IPS DF 6.9 (cell line): ENCODE measurements around the gene PIGC.

Experiments
- DNase-seq: peaks from one replicate; pipeline ENCODE4 v3.0.0-alpha.2; 2013; ENCODE audit warnings: low read depth, low spot score
- H3K27ac ChIP-seq: one replicate; pipeline ENCODE4 v1.5.1; 2013; ENCODE audit warnings: low read length, control low read depth
- H3K27me3 ChIP-seq: 2 replicates; pipeline ENCODE4 v1.6.1; 2013; ENCODE audit warnings: mild to moderate bottlenecking, low read length; ENCODE audit not compliant: control insufficient read depth, insufficient read depth
- H3K36me3 ChIP-seq: 2 replicates; pipeline ENCODE4 v1.6.1; 2013; ENCODE audit warnings: low read length; ENCODE audit not compliant: control insufficient read depth, insufficient read depth
- H3K4me1 ChIP-seq: 2 replicates; pipeline ENCODE4 v1.6.1; 2013; ENCODE audit warnings: low read length; ENCODE audit not compliant: control insufficient read depth, insufficient read depth
- H3K4me3 ChIP-seq: 2 replicates; pipeline ENCODE4 v1.5.1; 2013; ENCODE audit warnings: mild to moderate bottlenecking, low read length
- H3K9me3 ChIP-seq: 2 replicates; pipeline ENCODE4 v1.6.1; 2013; ENCODE audit warnings: low read length, inconsistent platforms; ENCODE audit not compliant: control insufficient read depth, insufficient read depth
- WGBS: extraction: QIAGEN DNeasy Blood & Tissue Kit; methylation state at CpG from one replicate; pipeline ENCODE4 v1.1.7; 2013; ENCODE audit warnings: mixed read lengths, missing lambda C conversion rate; ENCODE audit not compliant: insufficient read length, insufficient coverage; 5-methylcytosine and 5-hydroxymethylcytosine counted together

Gene PIGC

DNA sequence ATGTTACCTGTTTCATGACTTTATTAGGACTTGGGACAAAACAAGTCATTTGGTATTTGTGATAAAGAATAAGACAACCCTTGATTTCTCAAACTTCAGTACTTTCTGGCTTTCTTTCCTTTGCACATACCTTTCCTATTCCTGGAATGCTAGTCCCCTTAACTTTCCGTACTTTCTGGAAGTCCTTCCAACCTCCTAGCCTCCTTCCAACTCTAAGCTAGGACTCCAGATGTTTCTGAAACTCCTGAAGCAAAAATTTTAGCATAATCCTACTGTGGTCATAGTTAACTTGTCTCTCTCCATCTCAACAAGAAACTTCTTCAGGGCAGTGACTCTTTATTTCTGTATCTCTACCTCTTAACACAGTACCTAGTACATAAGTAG lies 43.2 kb downstream of the PIGC start:
- no peak for DNase-seq
- H3K27ac ChIP-seq = no peak overlapping the region
- H3K27me3 ChIP-seq = no peaks in the 10 kb centered on the region

DNA sequence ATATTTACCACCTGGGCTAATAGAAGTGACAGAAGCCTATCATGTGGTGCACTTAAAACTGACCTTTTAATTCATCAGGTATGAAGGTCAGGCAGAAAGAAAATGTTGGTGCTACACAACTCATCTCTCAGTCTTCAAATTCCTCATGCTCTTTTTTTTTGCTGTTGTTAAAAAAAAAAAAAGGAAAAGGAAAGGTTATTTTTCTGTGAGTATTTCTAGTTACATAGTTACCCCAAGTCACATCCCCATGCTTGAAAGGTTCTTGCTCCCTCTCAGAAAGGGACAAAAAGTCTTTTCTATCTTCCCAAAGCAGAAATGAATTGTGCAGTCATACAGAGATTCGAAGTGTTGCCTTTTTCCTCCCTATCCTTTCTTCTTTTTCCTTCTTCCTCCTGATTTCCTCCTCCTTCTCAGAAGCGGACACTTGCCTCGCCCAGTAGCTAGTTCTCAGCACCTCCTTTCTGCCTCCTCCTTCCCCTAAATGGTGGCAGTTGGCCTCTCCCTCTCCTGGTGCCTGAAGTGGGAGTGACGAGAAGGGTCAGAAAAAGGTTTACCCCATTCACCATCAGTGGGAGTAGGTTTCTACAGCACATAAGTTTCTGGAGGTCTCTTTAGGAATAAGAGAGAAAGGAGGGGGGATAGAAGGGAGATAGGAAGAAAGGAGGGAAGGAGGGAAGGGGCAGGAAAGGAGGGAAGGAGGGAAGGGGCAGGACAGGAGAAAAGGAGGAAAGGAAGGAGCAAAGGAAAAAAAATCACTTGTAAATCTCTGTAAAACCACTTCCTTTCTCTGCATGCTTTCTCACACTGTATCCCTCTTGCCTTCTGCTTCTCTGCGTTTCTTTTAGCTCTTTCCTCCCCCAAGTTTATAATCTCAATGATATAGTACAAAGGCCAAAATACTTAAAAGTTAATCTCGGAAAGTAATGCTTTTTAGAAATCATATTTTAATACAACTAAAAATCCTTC lies 43.8 kb downstream of the PIGC start:
- no CpG with 5 or more reads among the region's 6 CpGs for WGBS
- Histone ChIP-seq H3K4me3 (no peak overlapping the region), H3K4me1 (no peaks in the 10 kb centered on the region), H3K36me3 (no peaks in the 10 kb centered on the region), H3K27ac (no peak overlapping the region), H3K9me3 (no peaks in the 10 kb centered on the region), H3K27me3 (no peaks in the 10 kb centered on the region)
- DNase-seq = no peak

More for the DNA sequence above, 43.2 kb downstream of the PIGC start:
- no peaks in the 10 kb centered on the region for H3K4me1 ChIP-seq
- H3K4me3 ChIP-seq = no peak overlapping the region
- no peaks in the 10 kb centered on the region for H3K36me3 ChIP-seq
- no peaks in the 10 kb centered on the region for H3K9me3 ChIP-seq
- no CpG with 5 or more reads among the region's 1 CpG for WGBS

DNA sequence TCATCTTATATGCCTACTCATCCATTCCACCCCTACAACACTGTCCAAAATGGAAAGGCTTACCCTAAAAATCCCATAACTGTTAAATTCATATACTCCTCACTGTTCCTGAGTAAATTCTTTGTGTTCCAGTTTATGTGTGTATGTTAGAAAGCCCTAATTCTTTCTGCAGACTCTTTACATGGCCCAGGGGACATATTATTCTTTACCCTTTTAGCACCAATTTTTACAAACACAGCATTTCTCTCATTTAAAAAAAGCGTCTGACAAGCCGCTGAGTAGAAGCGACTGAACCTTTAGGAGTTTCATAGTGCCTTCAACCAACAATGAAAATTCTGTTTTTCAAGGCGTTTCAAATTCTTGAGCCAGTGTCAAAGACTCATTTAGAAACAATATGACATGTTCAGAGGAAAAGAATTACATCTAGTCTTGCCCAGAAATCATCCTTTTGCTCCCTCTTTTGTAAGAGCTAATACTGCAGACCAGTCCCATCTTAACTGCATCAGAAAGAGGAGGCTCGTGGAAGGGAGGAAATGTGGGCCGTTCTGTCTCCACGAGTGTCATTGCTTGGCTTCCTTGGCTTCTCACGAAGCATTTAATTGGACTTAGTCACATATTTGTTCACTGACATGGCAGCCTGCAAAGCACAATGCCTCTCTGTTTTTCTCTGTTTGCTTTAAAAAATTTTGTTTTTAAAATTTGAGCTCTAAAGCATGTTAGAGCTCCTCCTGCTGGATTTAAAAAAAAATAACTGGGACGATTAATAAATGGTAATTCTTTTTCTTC lies 44.7 kb downstream of the PIGC start:
- WGBS = no CpG with 5 or more reads among the region's 9 CpGs
- Histone ChIP-seq H3K4me1 (no peaks in the 10 kb centered on the region), H3K27ac (no peak overlapping the region), H3K36me3 (no peaks in the 10 kb centered on the region), H3K27me3 (no peaks in the 10 kb centered on the region), H3K4me3 (no peak overlapping the region), H3K9me3 (no peaks in the 10 kb centered on the region)
- DNase-seq = no peak

DNA sequence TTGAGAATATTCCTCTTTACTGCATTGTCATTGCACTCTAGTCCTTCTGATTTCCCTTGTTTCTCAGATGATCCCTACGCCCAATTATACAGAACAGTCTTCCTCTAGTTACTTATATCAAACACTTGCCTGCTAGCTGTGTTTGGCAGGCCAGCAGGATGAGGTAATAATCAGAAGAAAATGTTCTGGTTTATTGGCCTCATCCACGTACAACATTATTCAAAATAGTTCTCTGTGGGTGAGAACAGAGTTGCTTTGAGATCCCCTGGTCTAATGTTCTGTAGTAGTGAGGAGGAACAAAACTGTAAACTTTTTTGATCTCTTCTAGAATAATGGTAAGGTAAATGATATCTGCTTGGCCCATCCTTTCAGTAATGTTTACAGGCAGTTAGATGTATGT lies 45.7 kb downstream of the PIGC start:
- no peaks in the 10 kb centered on the region for H3K36me3 ChIP-seq
- no CpG with 5 or more reads among the region's 2 CpGs for WGBS
- no peaks in the 10 kb centered on the region for H3K27me3 ChIP-seq
- no peak for DNase-seq
- no peak overlapping the region for H3K27ac ChIP-seq
- no peaks in the 10 kb centered on the region for H3K4me1 ChIP-seq
- no peak overlapping the region for H3K4me3 ChIP-seq
- no peaks in the 10 kb centered on the region for H3K9me3 ChIP-seq

DNA sequence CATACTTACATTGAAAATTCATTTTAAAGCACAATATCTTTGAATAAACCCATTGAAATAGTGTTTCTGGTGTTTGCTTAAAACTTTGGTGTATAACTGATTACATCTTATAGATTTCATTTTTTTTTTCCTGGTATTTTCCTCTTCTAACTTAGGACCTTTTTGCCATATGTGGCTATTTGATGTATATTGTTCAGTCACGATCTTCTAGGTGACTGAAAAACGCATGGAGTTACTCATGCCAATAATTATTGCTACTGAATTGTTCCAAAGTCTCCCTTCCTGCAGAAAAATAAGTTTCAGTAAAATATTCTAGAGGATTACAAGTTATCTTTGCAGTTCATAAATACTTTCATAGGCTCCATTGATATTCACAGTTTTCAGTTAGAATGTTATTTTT lies 46.2 kb downstream of the PIGC start:
- Histone ChIP-seq H3K9me3 (no peaks in the 10 kb centered on the region), H3K27ac (no peak overlapping the region), H3K4me1 (no peaks in the 10 kb centered on the region), H3K36me3 (no peaks in the 10 kb centered on the region), H3K4me3 (no peak overlapping the region), H3K27me3 (no peaks in the 10 kb centered on the region)
- WGBS = no CpG with 5 or more reads among the region's 2 CpGs
- no peak for DNase-seq

DNA sequence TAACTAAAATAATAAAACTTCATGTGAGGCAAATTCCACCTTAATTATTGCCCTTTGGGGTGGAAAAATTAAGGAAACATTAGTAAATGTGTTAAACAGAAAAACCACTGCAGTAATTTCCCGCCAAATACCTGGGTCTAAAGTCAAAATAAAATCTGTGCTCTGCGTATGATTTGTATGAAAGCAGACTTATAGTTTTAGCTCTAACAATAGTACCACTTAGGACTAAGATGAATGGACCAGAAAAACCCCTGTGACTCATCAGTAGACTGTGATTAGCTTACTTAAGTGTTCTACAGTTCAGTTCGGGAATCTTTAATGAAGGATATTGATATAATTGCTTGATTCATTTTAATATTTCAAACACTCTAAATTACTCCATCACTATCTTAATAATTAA lies 46.6 kb downstream of the PIGC start:
- no CpG with 5 or more reads among the region's 3 CpGs for whole genome bisulfite sequencing
- no peaks in the 10 kb centered on the region for H3K4me1 ChIP-seq

DNA sequence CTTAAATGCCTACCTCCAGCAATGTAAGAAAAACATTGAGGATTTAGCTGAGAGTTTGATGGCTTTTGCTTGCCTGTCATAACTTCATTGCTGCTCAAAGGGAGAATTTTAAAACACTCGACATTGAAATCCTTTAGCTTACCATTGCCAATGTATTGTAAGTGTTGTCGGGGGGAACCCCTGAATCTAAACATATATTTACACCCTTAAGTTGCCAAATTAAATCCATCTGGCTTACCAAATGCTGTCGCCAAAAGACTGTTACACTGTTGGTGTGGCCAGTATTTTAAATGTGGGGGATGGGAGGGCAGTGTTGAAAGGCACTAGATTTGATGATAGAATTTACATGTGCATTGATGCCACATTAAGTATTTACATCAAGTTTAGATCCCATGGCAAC lies 48.3 kb downstream of the PIGC start:
- no peaks in the 10 kb centered on the region for H3K36me3 ChIP-seq
- WGBS = no CpG with 5 or more reads among the region's 3 CpGs

More for the DNA sequence above, 46.6 kb downstream of the PIGC start:
- no peak overlapping the region for H3K27ac ChIP-seq
- H3K9me3 ChIP-seq = no peaks in the 10 kb centered on the region
- H3K36me3 ChIP-seq = no peaks in the 10 kb centered on the region
- DNase-seq = no peak
- H3K27me3 ChIP-seq = no peaks in the 10 kb centered on the region
- no peak overlapping the region for H3K4me3 ChIP-seq

DNA sequence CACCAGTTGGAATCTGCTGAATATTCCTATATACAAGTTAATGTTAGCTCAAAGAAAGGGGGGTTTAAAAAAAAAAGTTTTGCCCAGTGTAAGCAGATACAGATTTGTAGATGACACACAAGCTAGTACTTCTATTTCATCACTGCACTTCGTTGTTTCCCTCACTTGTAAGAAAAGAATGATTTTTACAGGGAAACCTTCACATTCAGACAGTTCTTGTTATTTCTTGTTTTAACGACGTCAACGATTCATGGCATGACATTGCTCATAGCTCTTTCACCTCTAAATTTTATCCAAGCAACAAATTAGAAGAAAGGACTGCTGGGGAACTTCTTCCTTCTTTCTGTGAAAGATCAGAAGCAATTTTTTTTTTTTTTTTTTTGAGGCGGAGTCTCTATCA lies 49.1 kb downstream of the PIGC start:
- no peak overlapping the region for H3K4me3 ChIP-seq
- H3K4me1 ChIP-seq = peaks cover 5% of the 10 kb centered on the region; the same call in 1 of the 2 replicates
- no peak for DNase-seq
- no peaks in the 10 kb centered on the region for H3K36me3 ChIP-seq
- no peaks in the 10 kb centered on the region for H3K9me3 ChIP-seq
- no peak overlapping the region for H3K27ac ChIP-seq
- no CpG with 5 or more reads among the region's 5 CpGs for WGBS
- no peaks in the 10 kb centered on the region for H3K27me3 ChIP-seq

More for the DNA sequence above, 48.3 kb downstream of the PIGC start:
- H3K4me3 ChIP-seq = no peak overlapping the region
- no peak for DNase-seq
- H3K4me1 ChIP-seq = peaks cover 3% of the 10 kb centered on the region; the same call in 1 of the 2 replicates
- no peaks in the 10 kb centered on the region for H3K9me3 ChIP-seq
- no peak overlapping the region for H3K27ac ChIP-seq
- no peaks in the 10 kb centered on the region for H3K27me3 ChIP-seq

DNA sequence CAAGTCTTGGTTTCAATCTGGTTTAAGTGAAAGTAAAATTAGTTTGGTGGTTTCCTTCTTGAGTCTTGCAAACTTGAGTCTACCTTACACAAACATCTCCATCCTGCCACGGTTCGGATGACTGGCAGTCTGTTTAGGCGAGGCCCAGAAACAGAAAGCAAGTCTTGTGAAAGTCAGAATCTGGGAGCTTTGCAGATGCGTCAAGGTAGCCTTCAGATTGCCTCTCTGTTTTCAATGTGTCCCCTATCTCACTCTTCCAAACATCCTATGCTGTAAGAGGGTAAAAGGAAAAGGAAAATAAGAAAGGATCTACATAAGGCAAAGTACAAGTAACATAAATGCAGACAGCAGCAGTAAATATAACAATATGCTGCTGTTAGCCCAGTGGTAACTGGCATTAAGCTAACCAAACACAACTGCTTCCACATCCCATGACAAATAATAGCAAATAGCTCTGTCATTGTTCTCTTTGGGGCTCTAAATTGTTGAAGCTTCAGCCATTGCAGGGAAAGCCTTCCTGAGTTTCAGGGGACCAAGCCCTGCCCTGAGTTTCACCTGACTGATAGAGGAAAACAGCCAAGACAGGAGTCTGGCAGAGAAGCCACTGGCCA lies 49.6 kb downstream of the PIGC start:
- Histone ChIP-seq H3K36me3 (no peaks in the 10 kb centered on the region), H3K27me3 (no peaks in the 10 kb centered on the region), H3K4me3 (no peak overlapping the region), H3K4me1 (peaks cover 5% of the 10 kb centered on the region; the same call in 1 of the 2 replicates), H3K9me3 (no peaks in the 10 kb centered on the region), H3K27ac (no peak overlapping the region)
- WGBS = no CpG with 5 or more reads among the region's 4 CpGs
- DNase-seq = no peak

DNA sequence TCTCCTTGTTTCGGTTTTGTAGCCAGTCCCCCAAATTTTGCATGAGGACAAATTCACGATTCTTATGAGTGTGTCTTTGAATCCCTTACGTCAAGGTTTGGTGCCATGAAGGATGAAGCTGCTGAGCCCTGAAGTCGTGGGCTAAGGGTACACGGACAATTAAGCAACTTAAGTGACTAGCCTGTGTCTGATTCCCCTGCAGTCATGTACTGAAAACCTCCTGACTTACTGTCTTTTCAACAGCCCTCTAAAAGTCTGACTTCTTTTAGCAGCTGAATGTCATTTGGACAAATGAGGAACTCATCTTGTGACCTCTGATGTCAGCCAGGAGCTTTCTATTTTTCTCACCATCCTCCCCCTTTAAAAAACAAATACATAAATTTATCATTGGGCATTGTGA lies 50.5 kb downstream of the PIGC start:
- no peak for DNase-seq
- no peaks in the 10 kb centered on the region for H3K36me3 ChIP-seq
- H3K27me3 ChIP-seq = no peaks in the 10 kb centered on the region
- peaks cover 5% of the 10 kb centered on the region; the same call in 1 of the 2 replicates for H3K4me1 ChIP-seq
- no peak overlapping the region for H3K4me3 ChIP-seq
- WGBS = no CpG with 5 or more reads among the region's 5 CpGs
- H3K27ac ChIP-seq = no peak overlapping the region
- H3K9me3 ChIP-seq = no peaks in the 10 kb centered on the region
